GM19372 (cell line): ENCODE measurements around the gene SDSL.

Experiments
- ATAC-seq: cut with Tn5 transposase; IDR thresholded peaks from one replicate; pipeline ENCODE4 v1.9.1; 2021; ENCODE audit warnings: mild to moderate bottlenecking, low read depth, moderate library complexity; ENCODE audit not compliant: unreplicated experiment

Gene SDSL

GRCh38 chr12:113422030-113422885 lies at the start of gene SDSL:
Gene SDSL, plus strand, starts transcription at chr12:113422380. Its CDS starts 5,603 bp downstream, at chr12:113427983.
- peak; percentile 84 for ATAC-seq

GRCh38 chr12:113373440-113373839 lies 48.7 kb upstream of the SDSL start:
- ATAC-seq: no peak

- ATAC-seq: no peak
Measured at GRCh38 chr12:113373969-113374368, 48.2 kb upstream of the SDSL start.

- no peak for ATAC-seq
Measured at GRCh38 chr12:113374823-113375428, 47.3 kb upstream of the SDSL start.

GRCh38 chr12:113378291-113378690 lies 43.9 kb upstream of the SDSL start:
- no peak for ATAC-seq

GRCh38 chr12:113381220-113381619 lies 41.0 kb upstream of the SDSL start:
- ATAC-seq: no peak

GRCh38 chr12:113382206-113382605 lies 40.0 kb upstream of the SDSL start:
- ATAC-seq: no peak

- no peak for ATAC-seq
Measured at GRCh38 chr12:113384778-113385177, 37.4 kb upstream of the SDSL start.

GRCh38 chr12:113385282-113385882 lies 36.8 kb upstream of the SDSL start:
- no peak for ATAC-seq

- ATAC-seq: no peak
Measured at GRCh38 chr12:113386866-113387566, 35.2 kb upstream of the SDSL start.

GRCh38 chr12:113387631-113388030 lies 34.5 kb upstream of the SDSL start:
- no peak for ATAC-seq

GRCh38 chr12:113388351-113388750 lies 33.8 kb upstream of the SDSL start:
- ATAC-seq: no peak

- ATAC-seq: no peak
Measured at GRCh38 chr12:113390064-113391043, 31.8 kb upstream of the SDSL start.

GRCh38 chr12:113391145-113391544 lies 31.0 kb upstream of the SDSL start:
- ATAC-seq: no peak

- ATAC-seq: no peak
Measured at GRCh38 chr12:113391650-113392337, 30.4 kb upstream of the SDSL start.

GRCh38 chr12:113392520-113392919 lies 29.7 kb upstream of the SDSL start:
- no peak for ATAC-seq

GRCh38 chr12:113392988-113393579 lies 29.1 kb upstream of the SDSL start:
- no peak for ATAC-seq

- ATAC-seq: no peak
Measured at GRCh38 chr12:113393749-113394148, 28.4 kb upstream of the SDSL start.

- ATAC-seq: no peak
Measured at GRCh38 chr12:113395119-113395518, 27.1 kb upstream of the SDSL start.
